Measurements from ENCODE around the gene FAM20B. TPM values are rescaled to one million over a fixed set of nuclear protein-coding genes. Genes with fewer than 3 reads are reported as not detected.

Gene FAM20B
- total RNA-seq, 4 donors from 2014 or later: 16.3 to 27.3 (median 18.7) TPM

- WGBS, 2 donors: 78% methylated on average over 3 of the region's 3 CpGs
These were observed 70.2 kb downstream of the FAM20B start for GRCh38 chr1:179095924-179096323.

GRCh38 chr1:179099891-179100290 is 74.2 kb downstream of the FAM20B start:
- no peaks in the 10 kb centered on the region for H3K9me3 ChIP-seq
- H3K4me1 ChIP-seq: peaks cover 0 to 4% (median 0%) of the 10 kb centered on the region in 3 donors
- TF ChIP-seq CTCF (IDR thresholded peaks at IDR 0.05): no peak
- TF ChIP-seq POLR2A (IDR thresholded peaks at IDR 0.05): no peak
- no peaks in the 10 kb centered on the region for H3K27me3 ChIP-seq
- H3K36me3 ChIP-seq: peaks cover 4 to 39% (median 5%) of the 10 kb centered on the region in 3 donors
- DNase-seq: no peak
- no peak overlapping the region for H3K27ac ChIP-seq
- H3K4me3 ChIP-seq: no peak overlapping the region
- intact Hi-C loops (cut with DNase I): no loop called here
- 89 to 98% methylated on average over 4 of the region's 4 CpGs for WGBS, 2 donors

More at GRCh38 chr1:179095924-179096323, 70.2 kb downstream of the FAM20B start:
- TF ChIP-seq CTCF (IDR thresholded peaks at IDR 0.05) (no peak), POLR2A (IDR thresholded peaks at IDR 0.05) (no peak)
- Histone ChIP-seq H3K27me3 (no peaks in the 10 kb centered on the region), H3K36me3 (peaks cover 4 to 73% (median 16%) of the 10 kb centered on the region in 3 donors), H3K4me1 (peaks cover 0 to 21% (median 12%) of the 10 kb centered on the region in 3 donors), H3K27ac (no peak overlapping the region), H3K9me3 (no peaks in the 10 kb centered on the region), H3K4me3 (no peak overlapping the region)
- DNase-seq: no peak
- intact Hi-C loops (cut with DNase I): no loop called here

DNA sequence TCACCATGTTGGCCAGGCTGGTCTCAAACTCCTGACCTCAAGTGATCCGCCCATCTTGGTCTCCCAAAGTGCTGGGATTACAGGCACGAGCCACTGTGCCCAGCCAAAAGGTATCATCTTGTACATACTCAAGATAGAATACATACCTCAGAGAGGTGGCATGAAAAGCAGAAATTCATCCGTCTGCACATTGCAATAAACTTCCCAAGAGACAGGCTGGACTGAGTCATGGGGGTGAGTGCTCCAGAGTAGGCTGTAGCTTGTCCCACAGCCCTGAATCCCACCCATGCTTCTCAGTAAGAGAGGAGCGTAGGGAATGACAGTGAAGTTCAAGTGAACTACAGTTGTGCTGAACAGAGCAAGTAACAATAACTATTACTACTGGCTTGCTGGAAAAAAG is 75.9 kb downstream of the FAM20B start:
- no peak for DNase-seq
- Histone ChIP-seq H3K4me3 (no peak overlapping the region), H3K27me3 (no peaks in the 10 kb centered on the region), H3K4me1 (no peaks in the 10 kb centered on the region), H3K9me3 (no peaks in the 10 kb centered on the region), H3K36me3 (peaks cover 0 to 25% (median 4%) of the 10 kb centered on the region in 3 donors), H3K27ac (no peak overlapping the region)
- intact Hi-C loops (cut with DNase I): no loop called here
- 96 to 100% methylated on average over 2 to 3 of the region's 4 CpGs for whole genome bisulfite sequencing, 2 donors
- TF ChIP-seq POLR2A (IDR thresholded peaks at IDR 0.05) (no peak), CTCF (IDR thresholded peaks at IDR 0.05) (no peak)

- no peak for DNase-seq
- no peak for TF ChIP-seq CTCF (IDR thresholded peaks at IDR 0.05)
- Histone ChIP-seq H3K27me3 (no peaks in the 10 kb centered on the region), H3K27ac (no peak overlapping the region), H3K4me3 (no peak overlapping the region), H3K4me1 (no peaks in the 10 kb centered on the region), H3K36me3 (peaks cover 5 to 31% (median 12%) of the 10 kb centered on the region in 3 donors), H3K9me3 (no peaks in the 10 kb centered on the region)
- intact Hi-C loops (cut with DNase I): no loop called here
- WGBS, 2 donors: 94 to 100% methylated on average over 1 of the region's 1 CpG
These were observed 78.3 kb downstream of the FAM20B start for GRCh38 chr1:179103999-179104398.

DNA sequence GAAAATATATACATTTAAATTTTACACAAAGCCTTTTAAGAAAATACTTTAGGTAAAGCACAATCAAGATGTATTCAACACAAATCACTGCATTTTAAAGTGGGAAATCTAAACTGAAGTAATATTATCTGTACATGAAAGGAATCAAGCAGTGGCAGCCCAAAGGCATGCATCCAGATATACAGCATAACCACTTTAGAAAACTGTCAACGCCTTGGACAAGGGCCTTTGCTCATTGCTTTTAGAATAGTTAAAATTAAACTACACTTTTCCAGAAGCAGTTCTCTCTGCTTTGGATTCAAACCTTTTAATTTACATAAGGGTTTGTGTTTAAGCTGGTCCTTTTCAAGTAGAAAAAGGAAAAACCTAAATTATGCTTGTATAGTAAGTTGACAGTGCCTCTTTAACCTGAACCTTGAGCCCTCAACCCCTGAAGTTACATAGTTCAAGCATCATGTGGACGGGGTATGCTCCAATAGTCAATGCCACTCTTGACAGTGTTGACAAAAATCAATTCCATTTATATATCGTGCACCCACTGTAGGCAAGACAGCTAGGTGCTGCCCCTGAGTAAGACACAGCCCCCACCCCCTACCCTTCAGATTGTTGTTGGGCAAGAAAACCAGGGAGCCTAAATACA is 79.0 kb downstream of the FAM20B start:
- 87 to 93% methylated on average over 3 of the region's 3 CpGs for WGBS, 2 donors
- Histone ChIP-seq H3K4me1 (no peaks in the 10 kb centered on the region), H3K36me3 (peaks cover 11 to 38% (median 19%) of the 10 kb centered on the region in 3 donors), H3K27ac (no peak overlapping the region), H3K27me3 (no peaks in the 10 kb centered on the region), H3K4me3 (no peak overlapping the region), H3K9me3 (no peaks in the 10 kb centered on the region)
- no peak for DNase-seq
- intact Hi-C loops (cut with DNase I): no loop called here
- TF ChIP-seq CTCF (IDR thresholded peaks at IDR 0.05) (no peak), POLR2A (IDR thresholded peaks at IDR 0.05) (no peak)
